Measurements from ENCODE around the gene GALNT2.

The GALNT2 gene

DNA sequence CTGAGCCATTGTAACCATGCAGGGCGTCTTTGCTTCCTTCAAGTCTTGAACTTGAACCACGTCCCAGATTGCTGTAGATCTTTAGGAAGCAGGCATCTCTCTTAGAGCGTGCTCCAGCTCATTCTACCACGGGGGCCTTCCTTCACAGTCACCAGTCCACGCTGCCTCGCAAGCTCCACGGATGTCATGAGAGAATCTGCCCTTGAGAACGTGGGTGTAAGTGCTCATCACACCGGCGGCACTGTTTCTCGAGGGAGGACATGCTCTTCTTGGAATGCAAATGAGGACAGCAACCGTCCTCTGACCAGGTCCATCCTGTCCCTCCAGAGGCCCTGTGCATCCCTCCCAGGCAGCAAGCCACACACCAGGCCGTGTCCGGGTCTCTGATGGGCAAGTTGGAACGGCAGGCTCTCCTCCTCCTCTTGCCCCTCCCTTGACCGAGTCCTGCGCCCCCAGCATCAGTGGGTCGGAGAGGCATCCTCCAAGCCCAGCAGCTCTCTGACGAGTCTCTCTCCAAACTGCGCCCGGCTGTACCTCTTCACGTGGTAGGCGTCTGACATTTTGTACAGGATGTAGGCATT is 256.0 kb downstream of the GALNT2 start:
- DNase-seq (ENCODE audit: low spot score), result no peak

- DNase-seq (ENCODE audit: low spot score), result no peak
These were observed 256.6 kb downstream of the GALNT2 start for GRCh38 chr1:230323686-230324085.

DNA sequence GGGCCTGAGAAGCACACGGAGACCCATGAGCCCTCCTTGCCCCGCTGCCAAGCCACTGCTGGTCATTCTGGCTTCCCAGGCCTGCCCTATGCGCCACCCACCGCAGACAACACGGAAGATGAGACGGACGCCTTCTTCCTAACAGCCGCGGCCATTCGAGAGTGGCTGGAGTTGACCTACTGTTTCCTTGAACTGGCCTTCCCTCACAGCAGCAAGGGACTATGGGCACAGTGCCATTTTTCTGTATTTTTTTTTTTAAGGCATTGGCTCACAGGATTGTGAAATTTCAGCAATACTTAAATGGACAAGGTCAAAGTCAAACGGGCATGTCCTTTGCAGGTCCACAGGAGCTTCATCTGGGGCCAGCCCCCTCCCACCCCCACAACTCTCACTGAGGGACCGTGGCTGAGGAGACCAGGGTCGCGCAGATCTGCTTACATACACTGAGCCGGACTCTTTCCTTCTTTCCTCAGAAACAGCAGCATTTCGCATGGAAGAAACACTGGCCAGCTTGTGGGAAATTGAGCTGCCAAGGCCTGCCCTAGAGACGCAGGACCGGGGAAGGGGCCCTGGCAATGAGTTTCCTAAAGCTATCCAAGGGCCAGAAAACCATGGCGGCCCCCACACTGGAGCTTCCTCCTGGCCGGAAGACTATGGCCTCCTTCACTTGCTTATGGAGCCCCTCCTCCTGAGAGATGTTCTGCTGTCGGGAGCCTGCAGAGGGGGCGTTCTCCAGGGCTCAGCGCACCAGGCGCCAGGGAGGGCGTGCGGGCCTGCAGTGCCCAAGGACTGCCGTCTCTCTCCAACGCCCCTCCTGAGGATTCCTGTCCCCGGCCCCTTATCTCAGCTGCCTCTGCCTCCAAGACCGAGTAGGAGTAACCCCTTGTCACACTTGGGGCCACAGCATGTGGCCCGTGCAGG is 260.2 kb downstream of the GALNT2 start:
- no peak for DNase-seq (ENCODE audit: low spot score)

DNA sequence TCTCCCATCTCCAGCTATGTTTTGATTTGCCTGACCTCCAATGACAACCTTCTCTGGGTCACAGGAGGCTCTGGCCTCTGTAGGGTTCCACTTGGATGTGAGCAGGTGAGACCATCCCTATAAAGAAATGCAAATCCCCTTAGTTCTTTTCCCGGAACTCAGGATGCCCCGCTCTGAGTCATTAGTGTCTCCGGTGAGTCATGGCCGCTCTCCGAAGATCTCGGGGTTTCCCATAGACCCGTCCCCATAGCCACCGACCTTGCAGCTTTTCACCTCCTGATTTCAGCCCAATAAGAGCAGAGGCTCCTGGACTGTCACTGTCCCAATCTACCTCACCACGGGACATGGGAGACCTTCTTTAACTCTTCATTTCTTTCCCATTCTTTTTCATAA is 260.9 kb downstream of the GALNT2 start:
- DNase-seq (ENCODE audit: low spot score), result no peak

- DNase-seq (ENCODE audit: low spot score), result no peak
These were observed 261.4 kb downstream of the GALNT2 start for GRCh38 chr1:230328342-230329015.

GRCh38 chr1:230330157-230330556 is 263.1 kb downstream of the GALNT2 start:
- DNase-seq (ENCODE audit: low spot score), result no peak

Measured in LoVo (cell line).